Ishikawa (cell line): ENCODE results near the gene POR.
A peak's percentile ranks its signal among the peaks of the same experiment; 100 is the strongest.

Experiments
- CEBPB ChIP-seq: IDR thresholded peaks from 2 replicates; pipeline ENCODE4 v1.6.1; 2012
- CREB1 ChIP-seq: IDR thresholded peaks from 2 replicates; pipeline ENCODE4 v1.6.1; 2012; ENCODE audit warnings: low read depth
- EGR1 ChIP-seq: IDR thresholded peaks from 2 replicates; pipeline ENCODE4 v1.6.1; 2012
- EP300 ChIP-seq: IDR thresholded peaks from 2 replicates; pipeline ENCODE4 v1.6.1; 2012; ENCODE audit warnings: borderline replicate concordance
- FOXM1 ChIP-seq: IDR thresholded peaks from 2 replicates; pipeline ENCODE4 v1.6.1; 2012; ENCODE audit warnings: low read depth, borderline replicate concordance
- NFIC ChIP-seq: IDR thresholded peaks from 2 replicates; pipeline ENCODE4 v1.6.1; 2012
- RAD21 ChIP-seq: IDR thresholded peaks from 2 replicates; pipeline ENCODE4 v1.6.1; 2012; ENCODE audit warnings: low read depth
- TAF1 ChIP-seq: IDR thresholded peaks from 2 replicates; pipeline ENCODE4 v1.6.1; 2012; ENCODE audit warnings: low read depth, mild to moderate bottlenecking
- TCF12 ChIP-seq: IDR thresholded peaks from 2 replicates; pipeline ENCODE4 v1.6.1; 2012; ENCODE audit warnings: low read depth
- TEAD4 ChIP-seq: IDR thresholded peaks from 2 replicates; pipeline ENCODE4 v1.6.1; 2012
- YY1 ChIP-seq: IDR thresholded peaks from 2 replicates; pipeline ENCODE4 v1.6.1; 2012; ENCODE audit warnings: low read depth
- ZBTB7A ChIP-seq: IDR thresholded peaks from 2 replicates; pipeline ENCODE4 v1.6.1; 2012; ENCODE audit warnings: low read depth
- TF ChIP-seq, protein P1 (sequence below): IDR thresholded peaks from 2 replicates; pipeline ENCODE4 v1.6.1; 2012
- TF ChIP-seq, protein P2 (sequence below): IDR thresholded peaks from 2 replicates; pipeline ENCODE4 v1.6.1; 2012
- TF ChIP-seq, protein P3 (sequence below): IDR thresholded peaks from 2 replicates; pipeline ENCODE4 v1.6.1; 2012; ENCODE audit warnings: low read depth, mild to moderate bottlenecking

The POR gene

DNA sequence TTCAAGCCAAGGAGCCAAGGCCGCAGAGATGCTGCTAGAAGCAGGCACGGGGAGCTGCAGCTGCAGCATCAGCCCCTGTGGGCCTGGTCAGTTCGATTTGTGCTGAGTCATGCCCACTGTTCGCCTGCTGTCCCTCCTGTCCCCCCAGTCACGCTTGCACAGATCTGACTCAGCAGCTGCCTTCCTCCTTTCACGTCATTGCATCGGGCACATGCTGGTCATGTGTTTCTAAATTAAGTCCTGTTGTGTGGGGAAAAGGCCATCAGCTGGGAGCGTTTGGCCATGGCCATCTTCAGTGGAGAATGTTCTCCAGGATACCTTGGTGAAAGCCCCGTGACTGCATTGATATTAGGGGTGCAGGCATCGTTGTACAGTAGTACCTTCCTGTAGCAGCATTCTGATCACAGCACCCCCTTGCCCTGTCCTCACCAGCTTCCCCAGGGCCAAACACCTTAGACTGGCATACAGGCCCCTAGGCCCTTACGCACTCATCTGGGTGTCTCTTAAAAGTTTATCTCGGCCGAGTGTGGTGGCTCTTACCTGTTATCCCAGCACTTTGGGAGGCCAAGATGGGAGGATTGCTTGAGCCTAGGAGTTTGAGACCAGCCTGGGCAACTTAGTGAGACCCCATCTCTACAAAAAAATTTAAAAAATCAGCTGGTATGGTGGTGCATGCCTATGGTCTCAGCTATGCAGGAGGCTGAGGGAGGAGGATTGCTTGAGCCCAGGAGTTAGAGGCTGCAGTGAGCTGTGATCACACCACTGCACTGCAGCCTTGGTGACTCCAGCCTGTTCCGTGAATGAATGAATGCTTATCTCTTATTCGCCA, 23.2 kb downstream of the POR start:
- TF ChIP-seq EP300 (peak; percentile 40; the same call in 1 of the 2 replicates), NFIC (no peak), TCF12 (0 out of 2 replicates have a peak, but pooled peaks have one; percentile 32)
- TF ChIP-seq, protein P1, sequence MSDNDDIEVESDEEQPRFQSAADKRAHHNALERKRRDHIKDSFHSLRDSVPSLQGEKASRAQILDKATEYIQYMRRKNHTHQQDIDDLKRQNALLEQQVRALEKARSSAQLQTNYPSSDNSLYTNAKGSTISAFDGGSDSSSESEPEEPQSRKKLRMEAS, result peak; percentile 90
- TF ChIP-seq, protein P2, sequence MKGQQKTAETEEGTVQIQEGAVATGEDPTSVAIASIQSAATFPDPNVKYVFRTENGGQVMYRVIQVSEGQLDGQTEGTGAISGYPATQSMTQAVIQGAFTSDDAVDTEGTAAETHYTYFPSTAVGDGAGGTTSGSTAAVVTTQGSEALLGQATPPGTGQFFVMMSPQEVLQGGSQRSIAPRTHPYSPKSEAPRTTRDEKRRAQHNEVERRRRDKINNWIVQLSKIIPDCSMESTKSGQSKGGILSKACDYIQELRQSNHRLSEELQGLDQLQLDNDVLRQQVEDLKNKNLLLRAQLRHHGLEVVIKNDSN, result peak; percentile 65; the same call in 1 of the 2 replicates

DNA sequence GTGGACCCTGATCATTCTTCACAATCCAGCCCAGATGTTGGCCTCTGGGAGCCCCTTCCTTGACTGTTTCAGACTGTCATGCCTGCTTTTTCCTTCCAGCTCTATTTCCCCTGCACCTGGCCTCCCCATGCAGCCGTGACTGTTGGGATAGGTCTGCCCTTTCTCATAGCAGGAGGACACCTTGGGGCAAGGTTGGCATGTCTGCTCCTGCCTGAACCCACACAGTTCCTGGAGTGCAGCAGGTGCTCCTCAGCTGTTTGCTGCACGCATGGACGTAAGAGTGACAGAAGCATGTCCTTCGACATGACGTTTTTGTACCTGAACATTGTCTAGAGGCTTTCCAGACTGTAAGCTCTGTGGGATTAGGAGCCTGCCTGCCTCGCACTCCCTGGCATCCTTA, 24.0 kb downstream of the POR start:
- TF ChIP-seq TAF1 (no peak), FOXM1 (no peak), EGR1 (no peak), RAD21 (no peak), ZBTB7A (no peak)
- TF ChIP-seq, protein P1, result no peak

DNA sequence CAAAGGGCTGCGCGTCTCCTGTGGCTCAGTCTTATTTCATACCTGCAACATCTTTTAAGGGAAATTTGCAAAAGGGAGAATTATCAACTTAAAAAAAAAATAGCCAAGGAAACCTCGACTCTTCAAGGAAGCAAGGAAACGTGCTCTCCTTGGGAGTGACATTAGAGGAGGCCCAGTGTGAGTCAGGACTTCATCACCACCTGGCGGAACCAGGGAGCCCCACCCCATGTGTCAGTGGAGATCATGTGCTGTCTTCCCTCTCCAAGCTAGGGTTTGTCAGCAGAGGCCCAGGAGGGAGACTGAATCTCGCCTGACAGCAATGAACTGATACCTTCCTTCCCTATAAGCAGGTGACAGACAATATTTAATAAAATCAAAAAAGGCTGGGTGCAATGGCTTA, 28.9 kb downstream of the POR start:
- TF ChIP-seq, protein P3, sequence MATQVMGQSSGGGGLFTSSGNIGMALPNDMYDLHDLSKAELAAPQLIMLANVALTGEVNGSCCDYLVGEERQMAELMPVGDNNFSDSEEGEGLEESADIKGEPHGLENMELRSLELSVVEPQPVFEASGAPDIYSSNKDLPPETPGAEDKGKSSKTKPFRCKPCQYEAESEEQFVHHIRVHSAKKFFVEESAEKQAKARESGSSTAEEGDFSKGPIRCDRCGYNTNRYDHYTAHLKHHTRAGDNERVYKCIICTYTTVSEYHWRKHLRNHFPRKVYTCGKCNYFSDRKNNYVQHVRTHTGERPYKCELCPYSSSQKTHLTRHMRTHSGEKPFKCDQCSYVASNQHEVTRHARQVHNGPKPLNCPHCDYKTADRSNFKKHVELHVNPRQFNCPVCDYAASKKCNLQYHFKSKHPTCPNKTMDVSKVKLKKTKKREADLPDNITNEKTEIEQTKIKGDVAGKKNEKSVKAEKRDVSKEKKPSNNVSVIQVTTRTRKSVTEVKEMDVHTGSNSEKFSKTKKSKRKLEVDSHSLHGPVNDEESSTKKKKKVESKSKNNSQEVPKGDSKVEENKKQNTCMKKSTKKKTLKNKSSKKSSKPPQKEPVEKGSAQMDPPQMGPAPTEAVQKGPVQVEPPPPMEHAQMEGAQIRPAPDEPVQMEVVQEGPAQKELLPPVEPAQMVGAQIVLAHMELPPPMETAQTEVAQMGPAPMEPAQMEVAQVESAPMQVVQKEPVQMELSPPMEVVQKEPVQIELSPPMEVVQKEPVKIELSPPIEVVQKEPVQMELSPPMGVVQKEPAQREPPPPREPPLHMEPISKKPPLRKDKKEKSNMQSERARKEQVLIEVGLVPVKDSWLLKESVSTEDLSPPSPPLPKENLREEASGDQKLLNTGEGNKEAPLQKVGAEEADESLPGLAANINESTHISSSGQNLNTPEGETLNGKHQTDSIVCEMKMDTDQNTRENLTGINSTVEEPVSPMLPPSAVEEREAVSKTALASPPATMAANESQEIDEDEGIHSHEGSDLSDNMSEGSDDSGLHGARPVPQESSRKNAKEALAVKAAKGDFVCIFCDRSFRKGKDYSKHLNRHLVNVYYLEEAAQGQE, result no peak
- TF ChIP-seq, protein P1, result peak; percentile 35; the same call in 1 of the 2 replicates
- TF ChIP-seq RAD21, result no peak

DNA sequence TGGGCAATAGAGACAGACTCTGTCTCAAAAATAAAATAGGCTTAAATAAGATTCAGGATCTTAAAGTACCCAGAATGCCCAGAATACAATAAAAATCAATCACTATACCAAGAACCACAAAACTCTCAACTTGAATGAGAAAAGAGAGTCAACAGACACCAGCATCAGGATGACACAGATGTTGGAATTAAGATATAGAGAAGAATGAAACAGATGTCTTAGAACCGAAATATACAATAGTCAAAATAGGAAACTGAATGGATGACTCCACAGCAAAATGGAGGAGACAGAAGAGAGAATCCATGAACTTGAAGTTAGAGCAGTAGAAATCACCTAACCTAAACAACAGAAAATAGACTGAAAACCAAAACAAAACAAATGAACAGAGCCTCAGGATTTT, 29.6 kb downstream of the POR start:
- TF ChIP-seq, protein P2, result no peak
- TF ChIP-seq, protein P1, result no peak
- TF ChIP-seq TEAD4 (no peak), EP300 (no peak), YY1 (no peak), RAD21 (no peak), EGR1 (no peak), CEBPB (no peak), ZBTB7A (no peak), TAF1 (no peak), NFIC (no peak), CREB1 (no peak), FOXM1 (no peak), TCF12 (no peak)
- TF ChIP-seq, protein P3, result no peak

DNA sequence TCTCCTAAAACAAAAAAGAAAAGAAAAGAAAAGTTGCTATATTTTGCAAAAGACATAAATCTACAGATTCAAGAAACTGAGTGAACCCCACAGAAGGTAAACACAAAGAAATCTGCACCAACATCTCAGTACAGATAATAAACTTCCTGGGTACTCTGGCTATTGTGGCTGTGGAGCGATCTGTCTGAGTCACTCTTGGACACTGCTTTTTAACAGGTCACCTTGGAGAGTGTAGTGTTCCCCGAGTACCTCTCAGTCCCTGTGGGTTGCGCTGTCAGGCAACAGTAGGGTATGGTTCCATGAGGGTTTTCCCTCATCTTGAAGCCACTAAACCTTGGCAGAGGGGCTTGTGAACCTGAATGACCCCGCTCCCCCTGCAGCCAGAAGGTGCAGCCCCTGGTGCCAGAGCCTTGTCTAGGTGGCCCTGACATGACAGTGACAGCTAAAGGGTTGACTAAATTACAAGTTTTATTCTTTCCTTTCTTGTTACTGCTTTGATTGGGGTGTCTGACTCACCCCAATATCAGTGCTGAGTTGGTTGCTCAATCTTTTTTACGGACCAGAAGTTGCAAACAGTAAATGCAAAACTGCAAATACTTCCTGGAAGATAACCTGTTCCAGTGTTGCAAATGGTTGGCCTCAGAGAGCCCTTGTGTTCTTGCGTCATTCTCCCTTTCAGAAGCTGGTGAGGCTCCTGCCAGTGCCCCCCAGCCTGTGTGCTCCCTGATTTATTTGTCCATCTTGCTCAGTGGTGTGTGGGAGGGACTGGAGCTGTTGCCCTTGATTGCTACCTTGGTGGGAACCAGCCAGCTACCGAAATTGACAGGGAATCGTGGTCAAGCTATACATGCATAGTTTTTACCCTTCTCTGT, 30.6 kb downstream of the POR start:
- no peak for TF ChIP-seq TAF1
- no peak for TF ChIP-seq TEAD4
- peak; percentile 58; the same call in 1 of the 2 replicates for TF ChIP-seq ZBTB7A
- TF ChIP-seq YY1, result no peak
- TF ChIP-seq RAD21, result peak; percentile 38; the same call in 1 of the 2 replicates
- TF ChIP-seq CEBPB, result peak; percentile 82
- TF ChIP-seq, protein P1, result no peak; the same call in 1 of the 2 replicates
- TF ChIP-seq EGR1, result no peak
- TF ChIP-seq FOXM1, result no peak
- TF ChIP-seq NFIC, result no peak
- TF ChIP-seq, protein P3, result no peak
- TF ChIP-seq EP300, result no peak
- no peak for TF ChIP-seq TCF12
- TF ChIP-seq, protein P2, result no peak
- no peak for TF ChIP-seq CREB1
